Activated T-helper 2 cell treated with anti-CD3 and anti-CD28 coated beads, Interferon-gamma antibody, Interleukin-2, Interleukin-4, amounts not matched to agents 10 μg/mL and 5 μg/mL and 100 μg/mL, durations not matched to agents 14 hours and 24 hours and 36 hours (primary cell): ENCODE data around the gene SDC4. TPM values are rescaled to one million over a fixed set of nuclear protein-coding genes. Genes with fewer than 3 reads are reported as not detected.

Source experiments
- DNase-seq: peaks from one replicate; pipeline ENCODE4 v3.0.0; 2021; ENCODE audit warnings: low spot score
- H3K27ac Mint-ChIP-seq: one replicate; pipeline ENCODE4 v1.8.0; 2021; ENCODE audit warnings: mixed read lengths
- H3K27me3 Mint-ChIP-seq: one replicate; pipeline ENCODE4 v1.8.0; 2021; ENCODE audit warnings: low read depth, mixed read lengths
- H3K36me3 Mint-ChIP-seq: one replicate; pipeline ENCODE4 v1.8.0; 2021; ENCODE audit warnings: low read depth, mixed read lengths
- H3K4me1 Mint-ChIP-seq: one replicate; pipeline ENCODE4 v1.8.0; 2021; ENCODE audit warnings: low read depth, mixed read lengths
- H3K4me3 Mint-ChIP-seq: one replicate; pipeline ENCODE4 v1.8.0; 2021; ENCODE audit warnings: low read depth, mild to moderate bottlenecking, moderate library complexity, mixed read lengths
- H3K9me3 Mint-ChIP-seq: one replicate; pipeline ENCODE4 v1.8.0; 2021; ENCODE audit warnings: mixed read lengths
- intact Hi-C: fragments of 100-400 bp; cut with micrococcal nuclease; formaldehyde crosslinking; loops from one replicate; pipeline ENCODE4 v1.15.1; 2023
- total RNA-seq: library from RNA; stranded (reverse); gene quantifications from 2 replicates; pipeline ENCODE4 v1.2.3, GENCODE V29; 2022

Gene SDC4
- total RNA-seq, 1 donor from 2014 or later: 136 TPM

DNA sequence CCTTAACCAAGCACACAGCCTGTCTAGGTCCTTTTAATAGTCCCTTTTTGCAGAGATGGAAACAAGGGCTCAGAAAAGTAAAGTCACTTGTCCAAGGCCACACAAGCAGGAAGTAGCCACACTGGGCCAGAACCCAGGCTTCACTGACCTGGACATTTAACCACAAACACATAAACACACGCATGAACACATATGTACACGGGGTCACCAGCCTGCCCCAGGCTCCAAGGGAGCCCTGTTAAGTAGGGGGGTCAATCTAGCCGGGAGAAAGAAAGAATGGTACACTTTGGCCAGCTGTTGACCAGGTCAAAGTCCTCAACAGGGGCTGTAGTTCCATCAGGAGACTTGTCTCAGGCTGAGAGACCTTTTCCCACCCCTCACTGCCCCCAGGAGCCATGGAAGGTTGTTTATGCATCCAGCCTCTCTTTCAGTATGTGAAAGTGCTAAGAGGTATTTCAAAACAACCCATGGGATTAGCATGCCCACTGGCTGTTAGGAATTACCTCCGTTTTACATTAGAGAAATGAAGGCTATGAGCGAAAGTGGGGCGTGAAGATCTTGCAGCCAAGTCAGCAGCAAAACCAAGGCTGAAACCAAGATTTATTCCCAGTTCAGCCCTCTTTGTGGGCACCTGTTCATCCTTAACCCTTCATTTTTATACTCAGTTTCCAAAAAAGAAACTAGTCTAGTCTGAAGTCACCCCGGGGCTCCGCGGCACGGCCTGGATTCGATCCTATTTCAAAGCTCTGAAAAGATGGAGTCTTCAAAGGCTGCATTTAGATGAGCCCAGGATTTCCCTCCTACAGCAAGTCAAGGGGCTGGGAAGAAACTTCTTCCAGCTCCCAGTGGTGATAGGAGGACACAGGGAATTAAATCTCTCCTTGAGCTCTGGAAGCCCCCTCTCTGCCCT lies 9.8 kb downstream of the SDC4 start:
- Mint-ChIP-seq H3K36me3 (peaks cover 68% of the 10 kb centered on the region), H3K27me3 (no peaks in the 10 kb centered on the region), H3K4me1 (peaks cover 22% of the 10 kb centered on the region), H3K4me3 (no peak overlapping the region), H3K27ac (no peak overlapping the region), H3K9me3 (no peaks in the 10 kb centered on the region)
- intact Hi-C loops: no loop called here
- DNase-seq: no peak

GRCh38 chr20:45337367-45338120 lies 10.7 kb downstream of the SDC4 start:
- Mint-ChIP-seq H3K27me3 (no peaks in the 10 kb centered on the region), H3K27ac (no peak overlapping the region), H3K4me1 (peaks cover 17% of the 10 kb centered on the region), H3K36me3 (peaks cover 70% of the 10 kb centered on the region), H3K9me3 (no peaks in the 10 kb centered on the region), H3K4me3 (no peak overlapping the region)
- DNase-seq: no peak
- intact Hi-C loops: no loop called here

DNA sequence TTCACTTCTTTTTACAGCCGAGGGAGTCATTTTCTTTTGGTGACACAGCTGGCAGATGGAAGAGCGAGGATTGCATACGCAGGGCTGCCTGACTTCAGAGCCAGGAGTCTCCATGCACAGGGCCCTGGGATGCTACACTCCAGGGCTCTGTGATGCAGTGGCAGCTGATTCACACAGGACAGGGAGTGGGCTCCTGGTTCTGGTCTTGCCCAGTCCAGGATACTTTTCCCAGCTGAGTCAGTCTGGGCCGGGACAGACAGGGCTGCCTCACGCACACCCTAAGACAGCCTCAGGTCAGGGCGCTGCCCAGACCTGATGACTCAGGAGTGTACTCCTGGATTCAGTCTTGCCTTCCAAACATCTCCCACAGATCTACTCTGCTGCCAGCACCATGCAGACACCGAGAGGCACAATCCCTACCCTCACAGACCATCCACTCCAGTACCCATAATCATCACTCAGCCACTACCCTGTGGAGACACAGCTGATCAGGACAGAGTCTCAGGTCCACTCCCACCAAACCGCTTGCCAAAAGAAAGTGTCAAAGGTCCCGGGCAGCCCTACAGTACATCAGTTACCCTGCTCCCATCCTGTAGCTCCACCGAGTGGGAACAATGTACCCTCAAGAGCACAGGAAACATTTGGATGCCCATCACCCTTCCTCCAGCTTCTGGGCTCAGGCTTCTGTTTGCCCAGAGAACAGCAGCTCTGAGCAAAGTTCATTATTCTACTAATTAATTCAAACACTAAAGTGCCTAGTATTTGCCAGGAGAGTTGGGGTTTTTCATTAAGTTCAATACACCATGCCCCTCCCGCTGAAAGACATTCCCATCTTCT lies 11.5 kb downstream of the SDC4 start:
- no peaks in the 10 kb centered on the region for H3K9me3 Mint-ChIP-seq
- H3K4me3 Mint-ChIP-seq: no peak overlapping the region

GRCh38 chr20:45330476-45330875 lies 17.7 kb downstream of the SDC4 start:
- Mint-ChIP-seq H3K9me3 (no peaks in the 10 kb centered on the region), H3K4me1 (peaks cover 1% of the 10 kb centered on the region), H3K27ac (no peak overlapping the region), H3K36me3 (peaks cover 72% of the 10 kb centered on the region), H3K4me3 (no peak overlapping the region), H3K27me3 (no peaks in the 10 kb centered on the region)
- intact Hi-C loops: no loop called here
- DNase-seq: no peak

More for the DNA sequence above, 11.5 kb downstream of the SDC4 start:
- peaks cover 70% of the 10 kb centered on the region for H3K36me3 Mint-ChIP-seq
- no peaks in the 10 kb centered on the region for H3K27me3 Mint-ChIP-seq
- DNase-seq: no peak
- intact Hi-C loops: no loop called here
- H3K4me1 Mint-ChIP-seq: peaks cover 14% of the 10 kb centered on the region
- H3K27ac Mint-ChIP-seq: peak overlapping the region; percentile 8

GRCh38 chr20:45329497-45330319 lies 18.5 kb downstream of the SDC4 start:
- Mint-ChIP-seq H3K27ac (no peak overlapping the region), H3K27me3 (no peaks in the 10 kb centered on the region), H3K4me1 (peaks cover 1% of the 10 kb centered on the region), H3K36me3 (peaks cover 69% of the 10 kb centered on the region), H3K4me3 (no peak overlapping the region), H3K9me3 (no peaks in the 10 kb centered on the region)
- DNase-seq: no peak
- intact Hi-C loops: no loop called here

DNA sequence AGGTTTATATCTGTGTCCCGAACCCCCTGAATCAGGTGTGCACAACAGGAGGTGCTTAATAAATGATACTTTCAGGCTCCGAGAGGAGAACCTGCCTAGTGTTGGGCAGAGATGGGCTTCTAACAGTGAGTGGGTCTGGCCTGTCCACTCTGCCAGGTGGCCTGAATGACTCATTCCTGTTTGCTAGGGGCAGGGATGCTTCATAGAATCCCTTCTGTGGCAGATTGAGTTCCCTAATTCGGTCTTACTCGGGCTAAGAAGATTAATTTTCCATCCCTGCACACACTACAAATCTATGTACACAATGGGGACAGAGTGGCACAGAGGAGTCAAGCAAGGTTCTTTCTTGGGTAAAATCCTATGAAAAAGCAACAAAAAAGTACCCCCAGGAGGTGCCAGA lies 19.8 kb downstream of the SDC4 start:
- Mint-ChIP-seq H3K27me3 (no peaks in the 10 kb centered on the region), H3K27ac (no peak overlapping the region)

GRCh38 chr20:45325371-45325770 lies 22.9 kb downstream of the SDC4 start:
- no peak for DNase-seq
- no peaks in the 10 kb centered on the region for H3K27me3 Mint-ChIP-seq
- no peak overlapping the region for H3K27ac Mint-ChIP-seq
- peaks cover 44% of the 10 kb centered on the region for H3K36me3 Mint-ChIP-seq
- intact Hi-C loops: no loop called here
- H3K9me3 Mint-ChIP-seq: no peaks in the 10 kb centered on the region
- no peak overlapping the region for H3K4me3 Mint-ChIP-seq
- peaks cover 10% of the 10 kb centered on the region for H3K4me1 Mint-ChIP-seq

More for the DNA sequence above, 19.8 kb downstream of the SDC4 start:
- Mint-ChIP-seq H3K4me1 (peaks cover 1% of the 10 kb centered on the region), H3K9me3 (no peaks in the 10 kb centered on the region), H3K36me3 (peaks cover 65% of the 10 kb centered on the region), H3K4me3 (no peak overlapping the region)
- DNase-seq: no peak
- intact Hi-C loops: no loop called here

DNA sequence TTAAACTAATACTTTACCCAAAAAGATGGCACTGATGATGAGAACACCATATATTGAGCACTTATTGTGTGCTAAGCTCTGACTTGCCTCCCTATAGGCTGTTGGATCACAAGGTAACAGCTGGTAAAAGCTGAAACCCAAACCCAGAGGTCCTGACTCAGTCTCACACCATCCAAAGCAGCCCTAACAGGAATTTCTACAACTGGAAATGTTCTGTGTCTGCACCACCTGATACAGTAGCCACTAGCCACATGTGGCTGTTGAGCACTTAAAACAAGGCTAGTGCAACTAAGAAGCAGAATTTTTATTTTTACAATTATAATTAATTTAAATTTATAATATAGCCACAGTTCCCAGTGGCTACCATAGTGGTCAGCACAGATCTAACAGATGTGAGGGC lies 24.5 kb downstream of the SDC4 start:
- no peak for DNase-seq
- peaks cover 30% of the 10 kb centered on the region for H3K36me3 Mint-ChIP-seq
- peaks cover 18% of the 10 kb centered on the region for H3K4me1 Mint-ChIP-seq
- H3K9me3 Mint-ChIP-seq: no peaks in the 10 kb centered on the region
- intact Hi-C loops: no loop called here
- no peak overlapping the region for H3K4me3 Mint-ChIP-seq
- H3K27ac Mint-ChIP-seq: no peak overlapping the region
- H3K27me3 Mint-ChIP-seq: no peaks in the 10 kb centered on the region

DNA sequence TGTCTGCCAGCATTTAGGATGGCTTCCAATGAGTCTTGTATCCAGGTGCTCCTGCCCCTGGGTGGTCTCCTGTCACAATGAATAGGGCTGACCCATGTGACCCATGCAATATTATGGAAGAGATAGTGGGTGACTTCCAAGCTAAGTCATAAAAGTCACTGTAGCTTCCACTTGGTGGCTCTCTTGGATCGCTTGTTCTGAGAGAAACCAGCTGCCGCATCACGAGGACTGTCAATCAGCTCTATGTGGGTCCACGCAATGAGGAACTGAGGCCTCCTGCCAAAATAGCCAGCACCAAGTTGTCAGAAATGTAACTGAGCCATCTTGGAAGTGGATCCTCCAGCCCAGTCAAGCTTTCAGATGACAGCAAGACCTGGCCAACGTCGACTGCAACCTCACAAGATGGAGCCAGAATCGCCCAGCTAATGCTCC lies 25.3 kb downstream of the SDC4 start:
- Mint-ChIP-seq H3K27me3 (no peaks in the 10 kb centered on the region), H3K27ac (no peak overlapping the region), H3K36me3 (peaks cover 22% of the 10 kb centered on the region), H3K9me3 (no peaks in the 10 kb centered on the region), H3K4me1 (peaks cover 26% of the 10 kb centered on the region), H3K4me3 (no peak overlapping the region)
- DNase-seq: no peak
- intact Hi-C loops: no loop called here

DNA sequence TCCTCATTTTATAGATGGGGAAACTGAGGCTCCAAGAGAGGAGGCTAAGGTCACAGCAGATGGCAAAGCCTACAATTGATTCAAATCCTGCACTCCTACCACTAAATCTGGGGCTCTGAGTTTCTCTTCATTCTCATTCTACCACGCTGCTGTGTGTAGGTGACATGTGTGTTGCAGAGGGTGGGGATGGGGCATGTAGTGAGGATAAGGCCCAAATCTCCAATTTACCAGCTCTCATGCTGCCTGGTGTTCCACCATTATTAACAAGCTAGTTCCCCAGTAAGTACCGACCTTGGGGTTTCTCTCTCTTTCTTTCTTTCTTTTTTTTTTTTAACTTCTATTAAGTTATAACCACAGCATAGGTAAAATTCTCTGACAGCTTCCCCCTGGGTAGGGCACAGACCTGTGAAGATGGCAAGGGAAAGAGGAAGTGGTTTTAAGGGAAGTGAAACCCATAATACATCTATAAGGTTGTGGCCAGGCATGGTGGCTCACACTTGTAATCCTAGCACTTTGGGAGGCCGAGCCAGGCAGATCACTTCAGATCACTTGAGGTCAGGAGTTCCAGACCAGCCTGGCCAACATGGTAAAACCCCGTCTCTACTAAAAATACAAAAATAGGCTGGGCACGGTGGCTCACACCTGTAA lies 27.2 kb downstream of the SDC4 start:
- Mint-ChIP-seq H3K27me3 (peaks cover 11% of the 10 kb centered on the region), H3K4me3 (no peak overlapping the region), H3K9me3 (no peaks in the 10 kb centered on the region), H3K36me3 (peaks cover 6% of the 10 kb centered on the region), H3K27ac (peak overlapping the region; percentile 62), H3K4me1 (peaks cover 32% of the 10 kb centered on the region)
- no peak for DNase-seq
- intact Hi-C loops: no loop called here

DNA sequence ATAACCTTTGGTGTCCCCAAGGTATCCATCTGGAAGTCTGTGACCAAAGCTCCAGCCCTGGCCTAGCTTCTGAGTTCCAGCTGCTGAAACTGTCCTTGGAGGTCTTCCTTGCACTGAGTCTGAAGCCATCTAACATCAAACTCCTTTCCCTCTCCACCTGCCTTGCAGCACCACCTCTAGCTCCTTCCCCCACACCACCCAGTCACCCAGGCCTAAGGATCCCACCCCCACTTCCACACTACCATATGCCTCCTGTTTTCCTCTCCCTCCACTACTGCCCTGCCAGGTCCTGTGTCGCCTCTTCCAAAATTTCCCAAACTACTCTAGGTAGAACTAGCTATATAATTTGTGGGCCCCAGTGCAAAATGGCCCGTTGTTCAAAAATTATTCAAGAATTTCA lies 29.3 kb downstream of the SDC4 start:
- peaks cover 32% of the 10 kb centered on the region for H3K4me1 Mint-ChIP-seq
- peaks cover 22% of the 10 kb centered on the region for H3K27me3 Mint-ChIP-seq
- H3K9me3 Mint-ChIP-seq: no peaks in the 10 kb centered on the region
- H3K4me3 Mint-ChIP-seq: no peak overlapping the region
- intact Hi-C loops: loop anchor here (2.0 to 5.0 kb wide), 3 partner anchors 38 to 133 kb away; no protein-coding TSS in a partner anchor
- H3K27ac Mint-ChIP-seq: peak overlapping the region; percentile 64
- H3K36me3 Mint-ChIP-seq: no peaks in the 10 kb centered on the region
- no peak for DNase-seq
